Fibroblast of gingiva (primary cell): ENCODE measurements around the gene DNAJC13.
A peak's percentile ranks its signal among the peaks of the same experiment; 100 is the strongest.

Experiments
- DNase-seq: peaks from one replicate; pipeline ENCODE4 v3.0.0-alpha.2; 2011; ENCODE audit warnings: low read depth

Gene DNAJC13

DNA sequence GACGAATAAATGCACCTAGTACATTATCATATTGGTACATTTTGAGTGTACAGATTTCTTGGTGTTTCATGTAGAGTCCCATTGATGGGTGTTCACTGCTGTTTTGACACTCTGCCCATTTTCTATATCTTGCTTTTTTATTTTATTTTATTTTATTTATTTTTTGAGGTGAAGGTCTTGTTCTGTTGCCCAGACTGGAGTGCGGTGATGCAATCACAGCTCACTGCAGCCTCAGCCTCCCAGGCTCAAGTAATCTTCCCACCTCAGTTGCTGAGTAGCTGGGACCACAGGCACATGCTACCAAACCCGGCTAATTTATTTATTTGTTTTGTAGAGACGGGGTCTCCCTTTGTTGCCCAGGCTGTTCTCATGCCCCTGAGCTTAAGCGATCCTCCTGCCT is 44.2 kb downstream of the DNAJC13 start:
- peak; percentile 4 for DNase-seq

DNA sequence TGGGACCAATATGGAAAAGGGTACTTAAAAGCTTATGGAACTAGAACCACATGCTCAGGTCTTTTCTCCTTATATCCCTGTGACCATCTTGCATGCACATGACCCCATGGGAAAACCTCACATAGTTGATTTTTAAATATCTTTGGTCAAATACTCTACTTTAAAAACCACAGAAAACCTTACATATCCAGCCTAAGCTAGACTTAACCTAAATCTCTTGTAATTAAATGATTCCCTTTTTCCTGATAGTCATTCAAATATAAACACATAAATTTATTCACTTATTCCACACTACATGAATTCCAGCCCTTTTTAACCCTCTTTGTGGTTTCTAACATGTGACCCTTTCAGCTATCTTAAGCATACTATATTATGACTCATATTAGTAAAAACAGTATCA is 46.8 kb downstream of the DNAJC13 start:
- DNase-seq: no peak

DNA sequence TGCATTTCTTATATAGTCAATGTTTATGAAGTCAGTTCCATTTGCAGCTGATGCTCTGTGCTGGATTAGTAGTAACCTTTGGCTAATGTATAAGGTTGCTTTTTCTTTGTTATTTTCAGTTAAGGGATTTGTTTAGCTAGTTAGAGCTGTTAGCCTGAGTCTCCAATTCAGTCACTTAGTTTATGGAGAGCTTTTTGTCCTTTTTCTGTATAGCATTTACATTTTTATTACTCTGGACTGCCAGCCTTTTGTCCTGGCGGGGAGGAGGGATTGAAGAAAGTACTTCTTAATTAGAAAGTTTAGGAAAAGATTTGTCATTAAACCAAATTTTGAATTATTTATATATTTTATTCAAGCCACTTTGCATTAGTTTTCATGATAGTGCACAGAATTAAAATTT is 52.0 kb downstream of the DNAJC13 start:
- no peak for DNase-seq

DNA sequence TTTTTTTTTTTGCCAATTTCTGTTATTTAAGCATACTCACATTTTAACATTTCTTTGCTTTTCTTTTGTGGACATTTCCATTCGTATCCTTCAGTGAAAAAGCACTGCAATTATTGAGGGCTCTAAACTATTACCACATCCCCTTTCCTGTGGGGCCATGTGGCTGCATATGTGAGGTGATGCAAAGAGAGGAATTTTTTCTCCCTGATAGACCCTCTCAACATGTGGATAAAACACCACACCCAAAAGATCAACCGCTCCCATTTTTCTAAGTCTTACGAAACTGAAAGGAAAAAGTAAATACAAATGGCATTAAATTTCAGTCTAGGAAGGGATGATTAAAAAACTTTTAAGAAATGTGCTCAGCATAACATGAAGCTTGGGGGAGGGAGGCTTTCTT is 68.8 kb downstream of the DNAJC13 start:
- peak; percentile 78 for DNase-seq

DNA sequence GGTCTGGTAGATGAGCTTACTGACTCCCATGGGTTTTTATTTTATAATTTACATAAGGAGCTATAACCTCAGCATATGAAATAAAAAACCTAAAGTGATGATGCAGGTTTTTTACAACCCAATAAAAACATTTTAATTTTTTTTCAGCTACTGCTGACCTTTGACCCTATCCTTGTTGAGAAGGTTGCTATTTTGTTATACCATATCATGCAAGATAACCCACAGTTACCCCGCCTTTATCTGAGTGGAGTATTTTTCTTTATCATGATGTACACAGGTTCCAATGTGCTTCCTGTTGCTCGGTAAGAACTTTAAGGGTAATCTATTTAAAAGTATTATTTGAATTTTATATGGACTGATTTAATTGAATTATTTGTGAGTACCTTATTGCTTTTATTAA is 70.8 kb downstream of the DNAJC13 start:
- DNase-seq: no peak

DNA sequence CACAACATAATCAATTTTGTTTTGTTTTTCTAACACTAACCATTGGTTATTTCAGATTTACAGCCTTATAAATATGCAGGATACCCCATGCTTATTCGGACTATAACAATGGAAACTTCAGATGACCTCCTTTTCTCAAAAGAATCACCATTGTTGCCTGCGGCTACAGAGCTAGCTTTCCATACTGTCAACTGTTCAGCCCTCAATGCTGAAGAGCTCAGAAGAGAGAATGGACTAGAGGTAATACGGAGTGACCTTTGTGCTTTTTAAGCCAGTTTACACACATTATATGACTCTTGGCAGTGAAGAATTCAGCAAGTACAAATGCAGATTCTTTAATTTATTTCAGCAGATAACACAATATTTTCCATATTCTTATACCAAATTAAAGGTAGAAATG is 81.8 kb downstream of the DNAJC13 start:
- no peak for DNase-seq

DNA sequence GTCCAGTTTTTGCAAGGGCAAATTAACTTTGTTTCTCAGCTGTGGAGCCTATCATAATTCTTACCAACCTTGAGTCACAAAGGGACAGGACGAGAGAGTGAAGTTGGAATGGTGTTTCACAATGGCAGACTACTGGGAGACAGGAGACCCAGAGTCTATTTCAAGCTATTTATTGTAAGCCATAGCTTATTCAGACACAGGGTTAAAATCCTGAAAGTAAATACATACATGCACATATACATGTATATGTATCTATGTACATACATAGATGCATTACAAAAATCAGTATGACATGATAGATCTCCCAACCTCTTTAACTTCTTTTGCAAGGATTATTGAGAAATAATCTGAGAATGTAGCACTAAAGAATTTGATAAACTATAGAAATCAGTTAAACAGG is 86.3 kb downstream of the DNAJC13 start:
- no peak for DNase-seq

DNA sequence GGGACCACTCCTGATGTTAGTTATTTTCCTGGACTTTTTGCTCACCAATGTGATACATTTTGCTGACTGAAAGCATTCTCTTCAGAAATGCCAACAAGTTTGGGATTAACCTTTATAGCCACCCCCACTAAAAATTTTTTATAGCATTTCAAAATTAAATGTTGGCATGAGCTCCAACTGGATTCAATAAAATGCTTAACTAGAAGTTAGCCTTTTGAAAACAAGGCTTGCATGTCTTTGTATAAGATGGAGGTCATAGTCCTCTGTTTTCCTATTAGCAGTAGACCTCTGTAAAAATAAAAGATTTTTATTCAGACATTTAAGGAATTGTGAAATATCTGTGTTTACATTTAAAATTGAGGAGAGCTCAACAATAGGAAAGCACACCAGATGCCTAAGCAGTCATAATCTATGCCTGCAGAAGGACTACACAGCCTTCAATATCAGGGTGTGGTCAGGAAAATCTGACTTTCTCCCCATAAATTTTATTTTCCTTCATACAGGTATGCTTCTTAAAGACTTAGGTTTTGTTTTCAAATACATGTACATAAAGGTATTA is 87.2 kb downstream of the DNAJC13 start:
- DNase-seq: peak; percentile 13

DNA sequence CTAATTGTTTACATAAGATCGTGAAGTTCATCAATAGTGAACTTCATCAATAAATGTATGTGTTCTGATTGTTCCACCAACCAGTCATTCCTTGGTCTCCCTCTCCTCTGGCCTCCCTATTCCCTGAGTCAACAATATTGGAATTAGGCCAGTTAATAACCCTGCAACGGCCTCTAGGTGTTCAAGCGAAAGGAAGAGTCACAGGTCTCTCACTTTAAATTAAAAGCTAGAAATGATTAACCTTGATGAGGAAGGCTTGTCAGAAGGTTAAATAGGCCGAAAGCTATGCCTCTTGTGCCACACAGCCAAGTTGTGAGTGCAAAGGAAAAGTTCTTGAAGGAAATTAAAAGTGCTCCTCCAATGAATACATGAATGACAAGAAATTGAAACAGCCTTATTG is 90.4 kb downstream of the DNAJC13 start:
- DNase-seq: no peak

DNA sequence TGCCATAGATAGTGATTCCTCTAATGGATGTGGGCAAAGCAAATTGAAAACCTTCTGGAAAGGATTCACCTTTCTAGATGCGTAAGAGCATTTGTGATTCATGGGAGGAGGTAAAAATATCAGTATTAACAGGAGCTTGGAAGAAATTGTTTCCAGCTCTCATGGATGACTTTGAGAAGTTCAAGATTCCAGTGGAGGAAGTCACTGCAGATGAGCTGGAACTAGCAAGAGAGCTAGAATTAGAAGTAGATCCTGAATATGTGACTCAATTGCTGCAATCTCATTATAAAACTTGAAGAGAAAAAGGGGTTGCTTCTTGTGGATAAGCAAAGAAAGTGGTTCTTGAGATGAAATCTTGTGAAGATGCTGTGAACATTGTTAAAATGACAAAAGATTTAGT is 91.8 kb downstream of the DNAJC13 start:
- DNase-seq: no peak

DNA sequence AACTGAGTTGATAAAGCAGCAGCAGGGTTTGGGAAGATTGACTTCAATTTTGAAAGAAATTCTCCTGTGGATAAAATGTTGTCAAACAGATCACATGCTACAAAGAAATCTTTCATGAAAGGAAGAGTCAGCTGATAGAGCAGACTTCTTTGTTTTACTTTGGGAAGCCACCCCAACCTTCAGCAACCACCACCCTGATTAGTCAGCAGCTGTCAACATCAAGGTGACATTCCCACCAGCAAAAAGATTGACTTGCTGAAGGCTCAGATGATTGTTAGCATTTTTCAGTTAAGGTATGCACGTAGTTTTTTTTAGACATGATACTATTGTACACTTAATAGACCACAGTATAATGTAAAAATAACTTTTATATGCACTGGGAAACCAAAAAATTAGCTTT is 92.2 kb downstream of the DNAJC13 start:
- no peak for DNase-seq

DNA sequence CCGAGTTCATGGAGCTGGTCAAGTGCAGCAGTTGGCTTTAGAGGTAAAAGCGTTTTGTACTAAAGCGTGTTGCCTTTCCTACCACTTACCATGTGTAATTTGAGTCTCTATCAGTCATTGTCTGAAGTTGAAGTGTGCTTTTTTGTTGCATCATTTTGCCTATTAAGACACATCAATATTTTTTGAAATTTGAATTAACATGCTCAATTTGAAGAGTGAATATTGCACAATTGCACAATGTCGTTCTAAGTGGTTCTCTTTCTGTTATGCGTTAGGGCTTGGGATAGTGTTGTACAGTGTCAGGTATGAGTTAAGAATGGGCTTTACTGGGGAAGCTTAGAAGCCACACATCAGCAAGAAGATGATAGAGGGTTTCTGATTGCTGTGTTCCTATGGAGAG is 95.8 kb downstream of the DNAJC13 start:
- no peak for DNase-seq

DNA sequence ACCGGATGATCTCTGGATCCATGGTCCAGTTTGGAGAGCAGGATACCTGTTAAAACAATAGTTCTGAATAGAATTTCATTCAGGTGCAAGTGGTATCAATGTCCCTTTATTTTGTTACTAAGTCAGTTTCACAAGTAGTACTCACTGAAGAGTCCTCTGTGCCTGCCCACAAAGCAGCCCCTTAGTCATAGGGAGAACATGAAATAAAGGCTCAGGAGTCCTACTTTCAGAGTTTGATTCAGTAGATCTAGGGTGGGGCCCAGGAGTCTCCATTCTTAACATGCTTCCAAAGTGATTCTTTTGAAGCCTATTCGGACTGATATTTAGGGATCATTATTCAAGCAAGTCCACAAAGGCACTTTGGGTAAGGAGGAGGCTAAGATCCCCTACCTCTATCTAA is 100.0 kb downstream of the DNAJC13 start:
- no peak for DNase-seq

DNA sequence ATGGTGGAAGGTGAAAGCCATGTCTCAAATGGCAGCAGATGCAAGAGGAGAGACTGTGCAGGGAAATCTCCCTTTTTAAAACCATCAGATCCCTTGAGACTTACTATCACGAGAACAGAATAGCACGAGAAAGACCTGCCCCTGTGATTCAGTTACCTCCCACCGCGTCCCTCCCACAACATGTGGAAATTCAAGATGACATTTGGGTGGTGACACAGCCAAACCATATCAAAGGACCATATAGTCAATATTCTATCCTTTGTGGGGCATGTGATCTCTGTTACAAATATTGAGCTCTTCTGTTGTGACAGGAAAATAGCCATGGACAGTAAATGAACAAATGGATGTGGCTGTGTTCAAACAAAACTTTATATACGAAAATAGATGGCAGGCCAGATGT is 102.6 kb downstream of the DNAJC13 start:
- no peak for DNase-seq

DNA sequence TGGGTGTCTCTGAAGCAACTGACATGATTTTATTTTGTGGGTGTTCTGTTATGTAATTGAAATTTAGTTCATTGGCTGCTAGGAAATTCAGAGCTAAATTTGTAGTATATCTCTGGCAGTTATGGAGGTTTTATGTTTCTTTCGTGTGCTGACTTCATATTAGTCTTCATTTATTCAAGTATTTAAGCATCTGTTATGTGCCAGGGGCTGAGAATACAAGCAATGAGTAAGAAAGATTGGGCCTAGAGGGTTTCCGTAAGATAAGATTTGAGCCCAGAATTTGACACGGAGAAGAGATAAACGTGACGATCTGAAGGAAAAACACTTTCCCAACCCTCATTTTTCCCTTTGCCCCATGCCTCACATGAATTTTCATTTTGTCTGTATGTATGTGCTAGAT is 104.6 kb downstream of the DNAJC13 start:
- no peak for DNase-seq

DNA sequence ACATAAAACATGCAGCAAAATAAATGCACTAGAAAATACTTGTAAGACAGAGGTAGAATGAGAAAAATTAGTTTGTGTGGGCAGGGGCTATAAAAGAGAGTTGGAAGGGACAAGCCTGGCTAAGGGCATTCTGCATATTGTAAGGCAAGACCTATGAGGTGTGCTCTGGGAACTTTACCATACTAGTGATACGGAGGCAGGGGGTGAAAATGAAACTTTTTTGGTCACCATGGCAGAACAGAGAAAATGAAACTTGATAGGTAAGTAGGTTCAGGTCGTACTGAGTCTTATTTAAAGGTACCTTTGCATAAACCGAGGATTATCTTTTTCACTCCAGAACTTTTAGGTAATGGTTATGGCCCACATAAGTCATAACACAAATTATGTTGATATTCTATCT is 105.1 kb downstream of the DNAJC13 start:
- DNase-seq: no peak

DNA sequence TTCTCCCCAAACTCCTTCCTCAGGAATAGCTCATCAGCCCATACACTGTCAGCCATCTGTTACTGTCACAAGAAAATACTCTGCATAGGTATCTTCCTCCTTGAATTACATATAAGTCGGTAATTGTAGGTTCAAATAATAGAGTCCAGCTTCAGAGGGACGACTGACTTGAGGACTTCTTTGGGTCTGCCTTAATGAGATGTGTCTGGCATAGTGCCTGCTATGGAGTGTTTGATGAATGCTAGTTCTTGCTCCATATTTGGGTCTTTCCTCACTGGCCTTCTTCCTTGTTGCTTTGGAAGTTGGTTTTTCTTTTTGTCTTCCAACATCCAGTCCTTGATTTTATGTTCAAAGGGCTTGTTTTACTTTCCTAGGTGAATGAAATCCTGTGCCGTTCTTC is 113.3 kb downstream of the DNAJC13 start:
- no peak for DNase-seq

DNA sequence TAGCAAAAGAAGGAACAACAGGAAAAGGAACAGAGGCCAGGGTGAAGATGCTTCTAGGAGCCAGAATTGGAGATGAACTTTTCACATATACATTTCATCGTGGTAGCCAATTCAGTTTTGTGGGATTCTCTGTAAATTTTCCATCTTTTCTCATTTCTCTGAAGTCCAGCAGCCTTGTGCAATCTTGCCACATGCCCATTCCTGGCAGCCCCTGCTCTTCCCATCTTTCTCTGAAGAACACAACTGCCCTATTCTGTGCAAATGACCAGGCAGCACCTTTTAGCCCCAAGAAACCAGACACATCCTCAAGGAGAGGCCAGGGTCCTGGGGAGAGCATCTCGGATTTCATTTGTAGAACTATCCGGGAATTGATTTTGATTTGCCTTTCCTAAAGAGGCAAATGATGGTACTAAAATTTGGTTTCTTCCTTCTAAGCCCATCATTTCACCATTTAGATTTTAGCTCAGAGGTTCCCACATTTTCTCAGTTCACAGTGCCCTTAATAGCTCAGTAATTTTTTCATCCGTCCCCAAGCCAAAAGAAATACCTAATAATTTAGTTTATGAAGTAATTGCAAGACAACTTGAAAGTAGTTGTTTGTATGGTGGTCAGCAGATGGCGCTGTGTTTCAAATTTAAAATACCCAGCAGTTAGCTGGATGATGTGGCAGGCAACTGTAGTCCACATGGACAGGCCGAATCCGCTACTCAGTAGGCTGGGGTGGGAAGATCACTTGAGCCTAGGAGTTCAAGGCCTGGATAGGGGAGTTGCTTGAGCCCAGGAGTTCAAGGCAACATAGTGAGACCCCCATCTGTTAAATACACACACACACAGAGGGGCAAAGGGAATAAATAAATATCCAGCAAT is 118.5 kb downstream of the DNAJC13 start:
- DNase-seq: peak; percentile 82

DNA sequence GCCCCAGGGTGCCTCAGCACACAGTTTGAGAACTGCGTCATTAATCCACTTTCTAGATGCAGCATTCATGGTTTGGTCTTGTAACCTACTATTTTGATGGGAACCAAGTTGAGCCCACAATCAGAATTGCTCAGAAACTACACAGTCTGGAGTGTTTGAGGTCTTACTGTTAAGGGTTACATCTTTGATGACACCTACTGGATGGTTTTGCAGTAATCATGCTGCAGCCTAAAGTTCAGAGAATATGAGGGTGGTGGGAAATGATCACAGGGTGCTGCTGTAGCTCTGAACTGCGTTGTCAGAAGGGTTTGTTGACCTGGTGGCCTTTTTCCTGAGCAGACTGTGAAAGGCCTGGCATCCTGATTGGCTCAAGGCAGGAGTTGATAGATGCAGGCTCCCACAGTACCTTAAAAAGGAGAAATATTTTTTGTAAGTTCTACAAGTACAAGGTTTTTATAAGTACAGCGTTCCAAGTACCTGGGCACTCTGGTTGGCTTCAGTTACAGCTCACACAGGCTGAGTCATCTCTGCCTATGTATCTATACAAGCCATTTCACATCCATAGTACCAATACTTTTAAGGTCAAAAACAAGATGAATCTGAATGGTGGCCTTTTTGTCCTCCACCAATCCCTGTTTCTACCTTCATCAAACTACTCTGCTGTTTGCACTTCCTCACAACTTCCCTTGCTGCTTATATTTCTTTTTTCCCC is 119.3 kb downstream of the DNAJC13 start:
- no peak for DNase-seq

DNA sequence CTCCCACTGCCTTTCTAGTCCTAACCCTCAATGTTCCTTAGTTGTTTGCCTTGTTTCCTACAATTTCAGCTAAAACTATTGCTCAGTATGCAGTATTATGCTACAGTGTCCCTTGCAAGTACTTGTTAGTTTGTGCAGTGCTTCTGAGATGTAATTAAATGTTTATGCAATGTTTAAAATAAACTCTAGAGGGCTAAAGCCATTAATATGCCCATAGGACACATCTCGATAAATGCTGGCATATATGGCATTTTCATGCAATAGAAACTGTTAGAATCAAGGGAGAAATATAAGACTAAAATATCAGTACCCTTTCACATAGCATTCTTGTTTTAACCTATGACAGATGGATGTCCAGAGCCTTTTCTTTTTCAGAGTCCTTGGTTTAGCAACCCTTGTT is 120.0 kb downstream of the DNAJC13 start:
- no peak for DNase-seq

DNA sequence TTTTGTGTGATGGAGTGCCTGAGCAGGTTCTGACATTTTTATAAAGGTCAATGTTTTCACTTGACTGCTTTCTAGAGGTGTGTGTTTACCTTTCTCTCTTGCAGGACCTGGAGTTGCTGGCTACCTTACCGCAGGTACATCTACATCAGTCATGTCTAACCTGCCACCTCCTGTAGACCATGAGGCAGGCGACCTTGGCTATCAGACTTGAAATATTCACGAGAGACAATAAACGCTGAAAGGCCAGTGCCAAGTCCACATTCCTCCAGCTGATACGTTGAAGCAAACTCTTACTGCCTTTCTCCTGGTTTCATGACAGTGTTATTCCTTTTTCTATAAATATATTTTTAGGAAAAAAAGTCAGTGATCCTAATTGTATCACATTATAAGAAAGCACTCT is 120.8 kb downstream of the DNAJC13 start:
- DNase-seq: no peak

DNA sequence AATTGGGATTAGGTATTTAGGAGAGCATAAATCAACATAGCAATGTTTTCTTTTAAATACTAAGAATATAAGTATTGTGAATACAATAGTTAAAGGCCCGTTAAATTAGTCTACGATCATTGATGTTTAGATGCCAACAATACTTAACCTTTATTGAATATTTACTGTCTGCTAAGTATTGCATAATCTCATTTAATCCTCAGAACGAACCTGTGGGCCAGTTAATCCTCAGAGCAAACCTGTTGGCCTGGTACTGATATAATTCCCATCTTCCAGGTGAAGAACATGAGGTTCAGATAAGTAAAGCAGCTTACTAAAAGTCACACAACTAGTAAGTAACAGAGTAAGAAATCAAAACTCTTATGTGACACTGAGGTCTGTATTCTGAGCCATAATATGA is 122.4 kb downstream of the DNAJC13 start:
- DNase-seq: no peak

DNA sequence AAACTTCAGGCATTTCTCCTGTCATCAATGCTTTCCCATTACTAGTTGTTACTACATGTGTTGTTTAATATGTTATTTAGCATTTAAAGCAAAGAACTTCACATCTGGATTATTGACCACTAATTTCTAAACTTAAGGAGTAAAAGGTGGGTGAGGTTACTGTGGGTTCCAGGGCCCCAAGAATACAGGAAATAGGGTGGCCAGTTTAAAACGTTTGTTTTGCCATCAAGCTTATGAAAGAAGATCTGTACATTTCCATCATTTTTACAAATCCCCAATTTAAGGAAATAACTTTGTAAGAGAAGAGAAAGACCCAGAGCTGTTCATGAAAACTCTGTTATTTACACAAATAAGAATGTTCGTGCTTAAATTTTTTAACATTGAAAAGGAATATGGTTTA is 125.3 kb downstream of the DNAJC13 start:
- DNase-seq: no peak
